Activated CD8-positive, alpha-beta memory T cell treated with anti-CD3 and anti-CD28 coated beads, Interleukin-2, amount 50 U/mL, for 48 hours (primary cell): ENCODE measurements around the gene UBE2S.
"Not testable (repeated sequence)": the region's sequence is repeated elsewhere in the genome, so short reads cannot be mapped to it uniquely, and the experiment has no call there.

Experiments
- DNase-seq: peaks from one replicate; pipeline ENCODE4 v3.0.0-alpha.2; 2020

UBE2S gene

GRCh38 chr19:55402509-55402908, 5.1 kb downstream of the UBE2S start:
- DNase-seq = no peak

GRCh38 chr19:55401390-55401789, 6.2 kb downstream of the UBE2S start:
- not testable (repeated sequence) for DNase-seq

- no peak for DNase-seq
These were observed 7.1 kb downstream of the UBE2S start for GRCh38 chr19:55400281-55401087.

- no peak for DNase-seq
These were observed 9.2 kb downstream of the UBE2S start for GRCh38 chr19:55398200-55398925.

GRCh38 chr19:55392820-55393761, 14.5 kb downstream of the UBE2S start:
- no peak for DNase-seq

- DNase-seq = no peak
These were observed 15.6 kb downstream of the UBE2S start for GRCh38 chr19:55391702-55392615.

- DNase-seq = no peak
These were observed 16.4 kb downstream of the UBE2S start for GRCh38 chr19:55391191-55391670.

GRCh38 chr19:55390461-55390880, 17.1 kb downstream of the UBE2S start:
- DNase-seq = no peak

GRCh38 chr19:55389386-55390317, 17.9 kb downstream of the UBE2S start:
- DNase-seq = no peak

GRCh38 chr19:55387736-55388497, 19.7 kb downstream of the UBE2S start:
- DNase-seq = no peak

- no peak for DNase-seq
These were observed 21.1 kb downstream of the UBE2S start for GRCh38 chr19:55386493-55386971.

GRCh38 chr19:55385724-55386492, 21.7 kb downstream of the UBE2S start, which contains the start of gene RPL28:
TSS of gene RPL28 (plus strand) at chr19:55385932. CDS start at chr19:55386358, 426 bp downstream.
- peak; percentile 98 for DNase-seq

GRCh38 chr19:55384920-55385723, 22.5 kb downstream of the UBE2S start:
- peak; percentile 92 for DNase-seq

GRCh38 chr19:55384131-55384919, 23.3 kb downstream of the UBE2S start, which contains the start of gene TMEM238:
TSS of gene TMEM238 (minus strand) at chr19:55384292. CDS start at chr19:55384259, 33 bp downstream.
- peak; percentile 72 for DNase-seq

- DNase-seq = peak; percentile 82
These were observed 24.1 kb downstream of the UBE2S start for GRCh38 chr19:55383279-55384130.
